Epithelial cell of esophagus (primary cell): ENCODE data around the gene TLR4.

Experiments used
- DNase-seq: peaks from one replicate; pipeline ENCODE4 v3.0.0; 2010; ENCODE audit warnings: low read depth
- H3K4me3 ChIP-seq: 2 replicates; pipeline ENCODE4 v1.5.1; 2011; ENCODE audit warnings: mild to moderate bottlenecking, low read length, control low read depth
- CTCF ChIP-seq: IDR thresholded peaks from 2 replicates; pipeline ENCODE4 v1.5.1; 2011; ENCODE audit warnings: low read depth, mild to moderate bottlenecking, low read length, control low read depth, inconsistent platforms; ENCODE audit not compliant: insufficient read depth; ENCODE audit errors: missing control alignments

TLR4 gene

GRCh38 chr9:117672369-117672768 lies 31.8 kb upstream of the TLR4 start:
- H3K4me3 ChIP-seq: no peak overlapping the region
- no peak for TF ChIP-seq CTCF
- DNase-seq: peak; percentile 11

- no peak for DNase-seq
- no peak for TF ChIP-seq CTCF
- H3K4me3 ChIP-seq: no peak overlapping the region
Measured at GRCh38 chr9:117677572-117677971, 26.6 kb upstream of the TLR4 start.

- no peak for TF ChIP-seq CTCF
- no peak overlapping the region for H3K4me3 ChIP-seq
- DNase-seq: no peak
Measured at GRCh38 chr9:117678871-117679270, 25.3 kb upstream of the TLR4 start.

GRCh38 chr9:117679416-117679815 lies 24.8 kb upstream of the TLR4 start:
- no peak for DNase-seq
- H3K4me3 ChIP-seq: no peak overlapping the region
- TF ChIP-seq CTCF: no peak

GRCh38 chr9:117681888-117682287 lies 22.3 kb upstream of the TLR4 start:
- H3K4me3 ChIP-seq: no peak overlapping the region
- TF ChIP-seq CTCF: no peak
- DNase-seq: no peak

GRCh38 chr9:117682955-117683710 lies 21.1 kb upstream of the TLR4 start:
- no peak for TF ChIP-seq CTCF
- H3K4me3 ChIP-seq: no peak overlapping the region
- no peak for DNase-seq

- no peak for TF ChIP-seq CTCF
- DNase-seq: no peak
- no peak overlapping the region for H3K4me3 ChIP-seq
Measured at GRCh38 chr9:117687532-117687931, 16.7 kb upstream of the TLR4 start.
